Activated T-cell treated with anti-CD3 and anti-CD28 coated beads for 24 hours (primary cell): ENCODE data around the gene BUD31.

ENCODE experiments used
- DNase-seq: peaks from one replicate; pipeline ENCODE4 v3.0.0-alpha.2; 2020; ENCODE audit warnings: low read depth

The BUD31 gene

DNA sequence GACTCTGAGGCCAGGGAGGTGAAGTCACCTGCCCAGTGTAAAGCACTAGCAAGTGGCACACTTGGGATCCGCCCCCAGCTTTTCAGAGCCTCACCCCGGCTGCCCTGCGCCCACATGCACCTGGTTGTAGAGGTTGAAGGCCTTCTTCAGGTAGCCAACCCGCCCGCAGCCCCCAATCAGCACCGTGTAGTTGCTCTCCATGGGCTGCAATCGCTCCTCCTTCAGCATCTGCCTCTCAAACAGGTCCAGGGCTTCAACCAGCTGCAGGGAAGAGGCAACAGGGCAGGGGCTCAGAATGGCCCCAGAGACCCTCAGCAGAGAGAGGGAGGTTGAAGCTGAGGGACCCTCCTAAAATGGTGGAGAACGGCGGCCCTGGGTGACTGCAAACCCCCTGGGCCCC, 24.4 kb downstream of the BUD31 start:
- no peak for DNase-seq

DNA sequence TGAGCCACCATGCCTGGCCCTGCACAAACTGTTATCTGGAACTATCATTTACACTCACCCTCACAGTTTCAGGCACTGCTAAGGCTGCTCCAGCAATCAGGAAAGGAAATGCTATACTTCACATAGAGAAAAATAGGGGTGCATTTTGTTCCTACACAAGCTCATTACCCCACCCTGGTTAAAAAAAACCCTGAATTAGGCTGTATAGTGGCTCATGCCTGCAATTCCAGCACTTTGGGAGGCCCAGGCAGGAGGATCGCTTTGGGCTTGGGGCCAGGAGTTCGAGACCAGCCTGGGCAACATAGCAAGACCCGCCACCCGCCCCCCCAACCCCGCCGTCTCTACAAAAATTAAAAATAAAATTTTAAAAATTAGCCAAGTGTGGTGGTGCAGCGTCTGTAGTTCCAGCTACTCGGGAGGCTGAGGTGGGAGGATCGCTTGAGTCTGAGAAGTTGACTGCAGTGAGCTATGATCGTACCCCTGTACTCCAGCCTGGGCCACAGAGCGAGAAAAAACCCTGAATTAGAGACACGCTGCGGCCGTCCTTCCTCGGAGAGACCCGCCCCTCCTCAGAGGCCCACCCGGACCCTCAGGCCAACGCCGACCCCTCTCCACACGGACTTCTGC, 29.3 kb downstream of the BUD31 start:
- no peak for DNase-seq

DNA sequence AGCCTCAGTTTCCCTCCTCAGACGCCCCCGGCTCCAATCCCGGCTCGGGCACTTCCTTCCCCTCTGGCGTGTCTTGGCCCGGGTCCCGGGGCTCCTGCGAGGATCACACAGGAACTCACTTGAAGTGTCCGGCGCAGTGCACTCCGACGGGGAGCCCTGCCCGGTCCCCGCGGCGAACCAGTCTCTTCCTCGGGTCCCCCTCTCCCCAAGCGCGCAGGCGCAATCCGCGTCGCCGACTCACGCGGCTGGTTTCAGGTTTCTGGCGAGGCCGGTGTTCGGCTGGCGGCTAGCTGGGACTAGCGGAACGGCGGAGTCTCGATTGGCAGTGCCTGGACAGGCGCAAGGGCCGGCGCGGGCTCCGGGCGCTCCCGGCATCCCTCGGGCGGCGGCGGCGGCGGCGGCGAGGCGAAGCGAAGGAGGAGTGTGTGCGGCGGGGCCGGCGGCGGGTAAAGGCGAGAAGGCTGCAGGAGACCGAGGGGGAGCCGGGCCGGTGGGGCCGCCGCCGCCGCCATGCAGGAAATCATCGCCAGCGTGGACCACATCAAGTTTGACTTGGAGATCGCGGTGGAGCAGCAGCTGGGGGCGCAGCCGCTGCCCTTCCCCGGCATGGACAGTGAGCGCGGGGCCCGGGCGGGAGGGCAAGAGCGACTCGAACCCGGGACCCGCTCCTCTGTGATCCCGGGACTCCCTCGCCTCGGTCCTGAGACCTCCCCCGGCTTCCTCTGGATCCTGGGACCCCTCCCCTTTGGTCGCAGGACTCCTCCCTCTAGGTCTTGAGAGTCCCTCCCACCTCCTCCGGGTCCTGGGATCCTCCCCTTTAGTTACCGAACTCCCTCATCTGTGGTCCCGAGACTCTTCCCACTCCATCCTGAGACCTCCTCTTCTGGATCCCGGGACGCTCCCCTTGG, 30.1 kb downstream of the BUD31 start, which contains the start of the genes CPSF4 and PTCD1:
CPSF4 (plus strand) TSS at position 371 of the 908 bp plus-strand sequence; CDS start at position 511, 140 bp downstream.
PTCD1 (minus strand) TSS at position 226 of the 908 bp plus-strand sequence. CDS start 3,556 bp downstream, outside the sequence.
- DNase-seq, result peak; percentile 91

DNA sequence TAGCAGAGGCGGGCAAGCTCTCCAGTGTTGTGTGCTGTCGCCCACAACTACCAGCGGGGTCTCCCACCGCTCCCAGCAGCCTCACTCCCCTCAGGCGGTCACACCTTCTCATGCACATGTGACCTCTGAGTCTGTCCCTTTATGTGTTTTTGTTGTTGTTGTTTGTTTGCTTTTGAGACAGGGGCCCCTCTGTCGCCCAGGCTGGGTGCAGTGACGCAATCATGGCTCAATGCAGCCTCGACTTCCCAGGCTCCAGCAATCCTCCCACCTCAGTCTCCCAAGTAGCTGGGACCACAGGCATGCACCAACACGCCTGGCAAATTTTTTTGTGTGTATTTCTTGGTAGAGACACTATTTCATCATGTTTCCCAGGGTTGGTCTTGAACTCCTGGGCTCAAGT, 31.4 kb downstream of the BUD31 start:
- no peak for DNase-seq

DNA sequence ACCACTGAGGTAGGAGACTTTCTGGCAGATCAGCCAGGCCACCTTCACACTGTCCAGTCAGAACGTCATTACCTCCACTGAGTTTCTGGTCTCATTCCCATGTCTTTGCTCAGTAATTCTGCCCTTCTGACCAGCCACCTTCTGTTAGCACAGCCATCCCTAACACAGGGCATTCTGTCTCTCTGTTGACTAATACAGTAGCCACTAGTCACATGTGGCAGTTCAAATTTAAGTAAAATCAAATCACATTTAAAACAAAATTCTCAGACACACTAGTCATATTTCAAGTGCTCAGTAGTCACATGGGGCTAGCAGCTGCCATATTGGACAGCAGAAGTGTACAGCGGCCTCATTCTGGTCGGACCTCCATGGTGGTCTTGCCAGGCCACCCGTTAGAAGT, 37.3 kb downstream of the BUD31 start:
- DNase-seq, result no peak

DNA sequence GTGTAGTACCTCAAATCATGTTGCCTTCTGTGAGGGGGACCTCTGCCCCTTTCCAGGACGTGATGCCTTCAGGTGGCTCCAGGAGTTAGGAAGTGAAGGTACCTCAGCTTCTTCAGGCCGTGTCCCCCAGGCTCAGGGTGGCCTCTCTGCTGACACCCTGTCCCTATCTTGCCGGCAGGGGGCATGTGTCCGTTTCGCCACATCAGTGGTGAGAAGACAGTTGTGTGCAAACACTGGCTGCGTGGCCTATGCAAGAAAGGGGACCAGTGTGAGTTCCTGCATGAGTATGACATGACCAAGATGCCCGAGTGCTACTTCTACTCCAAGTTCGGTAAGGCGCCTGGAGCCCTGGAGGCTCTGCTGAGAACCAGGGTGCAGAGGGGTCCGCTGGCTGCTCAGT, 39.2 kb downstream of the BUD31 start:
- DNase-seq, result no peak

DNA sequence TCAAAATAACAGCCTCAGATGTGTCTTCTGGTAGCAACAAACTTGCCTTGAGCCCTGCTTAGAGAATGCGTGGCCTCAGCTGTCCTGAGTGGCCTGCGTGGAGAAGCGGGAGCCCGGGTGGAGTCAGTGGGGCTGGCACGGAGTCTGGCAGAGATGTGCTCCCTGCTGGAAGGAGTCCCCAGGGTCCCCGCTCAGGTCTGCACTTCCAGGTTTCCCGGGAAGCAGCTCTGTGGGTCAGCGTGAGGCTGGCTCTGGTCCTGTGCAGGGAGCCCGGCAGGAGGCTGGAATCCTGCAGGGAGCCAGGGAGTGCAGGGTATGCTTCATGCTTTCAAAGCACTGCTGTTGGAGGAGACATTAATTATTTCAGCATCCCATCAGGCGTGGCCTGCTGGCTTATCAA, 40.1 kb downstream of the BUD31 start:
- DNase-seq, result no peak

DNA sequence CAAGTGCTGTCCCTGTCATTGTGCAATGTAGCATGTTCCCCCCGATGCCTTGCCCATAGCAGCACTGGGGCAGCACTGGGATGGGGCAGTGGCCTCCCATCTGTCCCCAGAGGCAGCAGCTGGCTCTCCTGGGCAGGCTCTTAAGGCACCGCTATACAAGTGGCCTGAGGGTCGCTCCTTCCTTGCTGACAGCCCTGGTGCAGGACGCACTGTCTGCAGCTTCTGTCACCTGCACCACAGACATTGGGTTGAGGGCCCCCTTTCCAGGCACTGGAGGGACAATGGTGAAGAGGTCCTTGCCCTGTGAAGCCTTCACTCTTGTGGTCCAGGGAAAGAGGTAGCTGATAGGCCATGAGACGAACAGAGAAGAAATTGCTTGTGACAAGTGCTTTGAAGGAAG, 40.6 kb downstream of the BUD31 start:
- no peak for DNase-seq

DNA sequence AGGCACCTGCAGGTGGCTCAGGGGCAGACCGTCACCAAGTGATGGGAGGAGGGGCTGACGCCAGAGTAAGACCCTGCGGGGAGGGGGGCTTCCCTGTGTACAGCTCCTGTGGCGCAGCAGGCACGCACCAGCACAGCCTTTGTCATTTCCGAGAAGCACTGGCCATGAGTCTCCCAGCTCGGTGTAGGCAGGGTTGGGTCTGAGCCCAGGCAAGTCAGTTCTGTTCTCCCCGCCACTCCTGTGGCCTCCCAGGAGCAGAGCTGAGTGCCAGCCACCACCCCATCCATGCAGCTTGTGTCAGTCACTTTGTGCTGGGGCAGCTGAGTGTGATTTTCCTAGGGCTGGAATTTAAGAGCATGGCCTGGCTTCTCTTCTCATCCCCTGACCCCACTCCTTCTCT, 43.2 kb downstream of the BUD31 start:
- no peak for DNase-seq

DNA sequence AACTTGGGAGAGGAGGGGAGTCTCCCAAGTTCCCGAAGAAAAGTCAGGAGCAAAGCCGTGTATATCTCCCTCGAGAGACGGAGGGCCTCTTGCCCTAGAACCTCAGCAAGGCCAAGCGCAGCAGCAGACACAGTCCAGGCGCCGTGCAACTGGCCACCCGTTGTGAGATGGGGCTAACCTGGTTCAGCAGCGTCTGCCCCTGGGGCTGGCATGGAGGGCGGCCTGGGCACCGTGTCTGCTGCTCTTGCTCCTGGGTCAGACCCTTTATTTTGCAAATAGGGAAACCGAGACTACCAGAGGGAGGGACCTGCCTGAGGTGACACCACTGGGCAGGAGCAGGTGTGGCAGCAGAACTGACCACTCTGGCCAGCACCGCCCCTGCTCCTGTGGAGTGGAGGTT, 43.8 kb downstream of the BUD31 start:
- DNase-seq, result no peak

DNA sequence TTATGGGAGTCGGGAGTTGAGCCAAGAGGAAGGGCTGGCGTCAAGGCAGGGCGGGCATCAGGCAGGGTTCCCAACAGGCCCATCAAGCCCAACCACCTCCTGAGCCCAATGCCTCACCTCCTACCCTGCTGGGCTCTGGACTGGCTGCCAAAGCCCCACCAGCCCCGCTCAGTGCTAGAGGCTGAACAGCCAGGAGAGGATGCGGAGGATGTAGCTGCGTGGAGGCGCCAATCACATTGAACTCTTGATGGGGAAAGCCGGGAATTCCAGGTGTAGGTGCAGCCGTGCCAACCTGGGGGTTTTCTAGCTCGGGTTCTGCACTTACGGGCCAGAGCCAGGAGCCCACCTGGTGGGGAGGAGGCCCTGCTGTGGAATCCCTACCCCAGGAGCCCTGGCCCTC, 44.3 kb downstream of the BUD31 start:
- DNase-seq, result no peak

DNA sequence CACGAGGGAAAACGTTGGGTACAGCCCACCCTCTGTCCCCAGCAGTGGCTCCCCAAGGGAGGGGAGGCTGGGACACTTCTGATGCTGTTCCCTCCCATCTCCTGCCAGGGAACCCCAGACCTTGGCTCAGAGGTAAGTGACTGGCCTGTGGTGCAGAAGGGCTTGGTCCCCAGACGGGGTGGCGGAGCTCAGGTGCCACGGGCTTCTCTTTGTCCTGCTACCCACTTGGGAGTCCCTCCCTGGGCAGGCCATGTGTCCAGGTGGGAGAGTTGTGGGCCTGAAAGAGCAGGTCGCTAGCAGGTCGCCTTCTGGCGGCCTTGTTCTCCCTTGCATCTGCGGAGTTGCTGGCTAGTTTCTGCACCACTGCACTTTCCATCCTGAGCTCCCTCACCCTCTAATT, 47.1 kb downstream of the BUD31 start:
- no peak for DNase-seq

DNA sequence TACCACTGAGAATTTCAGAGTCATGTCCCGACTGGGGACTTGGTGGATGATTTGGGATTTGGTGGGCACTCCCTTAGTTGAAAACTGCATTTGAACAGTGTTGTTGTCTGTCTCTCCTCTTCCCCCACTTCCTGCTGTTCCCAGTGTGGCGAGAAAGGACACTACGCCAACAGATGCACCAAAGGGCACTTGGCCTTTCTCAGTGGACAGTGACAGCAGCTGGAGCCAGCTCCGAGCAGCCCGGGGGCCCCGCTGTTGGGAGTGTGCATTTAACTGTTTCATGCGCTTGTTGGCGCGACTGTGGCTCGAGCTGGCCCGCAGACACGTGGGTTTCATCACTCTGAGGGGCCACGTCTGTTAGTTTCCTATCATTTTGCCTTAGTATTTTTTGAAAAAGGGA, 47.5 kb downstream of the BUD31 start:
- no peak for DNase-seq

DNA sequence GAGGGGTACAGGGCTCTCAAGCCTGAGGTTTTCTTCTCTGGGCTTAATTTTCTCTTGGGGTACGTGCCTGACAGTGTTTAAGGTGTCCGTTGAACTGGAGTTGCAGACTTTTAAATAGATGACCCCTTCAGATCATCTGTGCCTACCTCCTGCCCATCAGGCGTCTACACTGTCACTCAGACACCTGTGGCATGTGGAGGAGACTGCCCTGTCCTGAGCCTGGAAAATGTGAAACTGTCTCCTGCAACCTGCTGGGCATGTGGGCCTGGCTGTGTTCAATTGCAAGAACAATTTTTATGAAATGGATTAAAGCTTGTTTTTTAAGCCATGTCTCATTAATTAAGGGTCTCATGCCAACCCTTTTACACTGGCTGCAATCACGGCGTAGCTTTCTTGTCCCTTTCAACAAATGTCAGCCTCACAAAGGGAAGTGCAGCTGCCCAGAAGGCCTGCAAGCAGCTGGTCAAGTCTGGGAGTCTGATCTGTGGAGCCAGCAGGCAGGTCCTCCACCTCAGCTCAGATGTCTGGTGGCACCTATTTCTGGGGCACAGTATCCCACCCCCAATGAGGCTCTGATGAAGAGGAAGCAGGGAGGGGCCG, 48.4 kb downstream of the BUD31 start:
- DNase-seq, result no peak

DNA sequence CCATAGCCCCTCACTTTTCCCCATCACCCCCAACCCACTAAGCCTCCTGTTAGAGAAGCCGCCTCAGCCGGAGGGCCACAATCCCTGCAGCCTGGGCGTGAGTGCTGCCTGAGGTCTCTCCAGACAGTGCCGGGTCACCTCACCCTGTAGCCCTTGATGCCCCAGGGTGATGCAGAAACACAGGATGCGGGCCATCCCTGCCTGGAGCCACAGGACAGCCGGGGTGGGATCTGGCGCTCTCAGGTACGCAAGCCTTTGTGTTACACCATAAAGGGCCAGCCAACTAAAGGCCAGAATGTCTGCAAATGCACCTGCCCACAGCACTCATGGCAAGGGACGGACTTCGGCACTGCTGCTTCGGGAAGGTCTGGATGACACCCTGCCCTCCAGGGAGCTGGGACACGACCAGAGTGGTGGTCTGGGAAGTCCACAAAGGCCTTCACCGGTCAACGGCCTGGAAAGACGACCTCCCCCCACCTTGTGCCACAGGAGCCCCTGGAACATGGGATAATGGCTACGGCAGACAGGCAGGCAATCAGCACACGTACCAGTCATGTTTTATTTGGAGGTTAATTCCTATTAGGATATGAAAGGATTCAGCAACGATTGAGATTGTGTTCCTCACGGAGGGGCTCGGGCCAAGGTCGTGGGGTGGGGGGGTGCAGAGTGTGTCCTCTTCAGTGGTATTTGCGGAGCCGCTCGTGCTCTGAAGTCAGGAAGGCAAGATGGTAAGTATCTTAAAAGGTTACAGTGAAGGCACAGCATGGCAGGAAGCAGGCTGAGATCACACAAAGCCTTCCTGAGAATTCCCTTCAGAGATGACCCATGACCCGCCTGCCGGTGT, 49.1 kb downstream of the BUD31 start:
- DNase-seq, result no peak

DNA sequence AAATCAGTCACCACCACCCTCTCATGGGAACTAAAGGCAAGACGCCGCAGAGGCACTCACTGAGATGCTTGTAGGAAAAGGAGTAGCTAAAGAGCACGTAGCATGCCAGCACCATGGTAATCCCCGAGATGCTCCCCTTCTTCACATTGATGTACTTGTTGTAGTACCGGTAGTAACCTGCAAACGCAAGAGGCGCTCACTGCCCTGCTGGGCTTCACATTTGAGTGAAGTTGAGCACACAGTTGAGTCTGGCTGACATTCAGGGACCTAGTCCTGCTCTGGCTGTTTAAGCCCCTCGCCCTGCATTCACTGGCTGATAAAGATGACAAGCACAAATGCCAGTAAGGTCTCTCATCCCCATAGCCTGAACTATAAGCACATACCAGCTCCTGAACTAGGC, 50.3 kb downstream of the BUD31 start:
- DNase-seq, result no peak

DNA sequence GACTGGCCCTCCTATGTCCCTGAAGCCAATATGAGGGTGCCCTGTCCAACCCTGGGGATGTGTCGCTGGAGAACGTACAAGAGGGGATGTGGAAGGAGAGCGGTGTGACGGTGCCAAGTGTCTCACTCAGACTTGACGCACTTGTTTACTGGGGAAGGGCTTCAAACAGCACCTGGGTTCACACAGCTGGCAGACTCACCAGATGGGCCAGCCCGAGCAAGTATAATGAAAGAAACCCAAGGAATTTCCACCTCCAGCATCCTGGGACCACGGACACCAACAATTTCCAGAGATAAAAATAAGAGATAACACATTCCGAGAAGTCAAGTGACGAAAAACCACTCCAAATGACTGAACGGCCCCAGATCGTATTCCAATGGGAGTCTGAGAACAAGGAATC, 51.9 kb downstream of the BUD31 start:
- no peak for DNase-seq

DNA sequence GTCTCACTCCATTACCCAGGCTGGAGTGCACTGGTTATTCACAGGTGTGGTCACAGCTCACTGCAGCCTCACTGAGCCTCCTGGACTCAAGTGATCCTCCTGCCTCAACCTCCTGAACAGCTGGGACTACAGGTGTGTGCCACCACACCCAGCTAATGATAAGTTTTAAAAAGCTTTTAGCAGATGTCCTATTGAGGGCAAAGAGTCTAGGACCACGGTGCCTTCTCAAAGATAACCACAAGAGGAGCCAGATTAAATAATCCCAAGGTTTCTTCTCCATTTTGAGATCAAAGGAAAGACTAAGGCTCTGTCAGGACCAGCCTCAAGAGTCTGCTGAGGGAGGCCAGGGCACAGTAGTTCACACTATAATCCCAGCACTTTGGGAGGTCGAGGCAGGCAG, 52.5 kb downstream of the BUD31 start:
- no peak for DNase-seq

DNA sequence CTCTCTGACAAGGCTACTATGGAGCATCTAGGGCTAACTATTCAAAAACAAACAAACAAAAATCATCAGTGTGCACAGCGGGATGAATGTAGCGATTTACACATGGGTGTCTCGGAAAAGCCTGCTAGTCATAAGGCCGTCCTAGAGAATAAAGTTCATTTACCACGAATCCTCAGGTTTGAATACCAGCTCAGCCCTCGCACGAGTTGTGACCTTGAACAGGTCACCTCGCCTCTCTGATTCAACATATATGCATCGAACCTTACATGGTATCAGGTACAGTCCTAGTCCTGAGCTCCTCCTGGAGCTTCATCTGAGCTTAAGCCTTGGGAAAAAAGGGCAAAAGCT, 56.6 kb downstream of the BUD31 start:
- DNase-seq, result no peak

DNA sequence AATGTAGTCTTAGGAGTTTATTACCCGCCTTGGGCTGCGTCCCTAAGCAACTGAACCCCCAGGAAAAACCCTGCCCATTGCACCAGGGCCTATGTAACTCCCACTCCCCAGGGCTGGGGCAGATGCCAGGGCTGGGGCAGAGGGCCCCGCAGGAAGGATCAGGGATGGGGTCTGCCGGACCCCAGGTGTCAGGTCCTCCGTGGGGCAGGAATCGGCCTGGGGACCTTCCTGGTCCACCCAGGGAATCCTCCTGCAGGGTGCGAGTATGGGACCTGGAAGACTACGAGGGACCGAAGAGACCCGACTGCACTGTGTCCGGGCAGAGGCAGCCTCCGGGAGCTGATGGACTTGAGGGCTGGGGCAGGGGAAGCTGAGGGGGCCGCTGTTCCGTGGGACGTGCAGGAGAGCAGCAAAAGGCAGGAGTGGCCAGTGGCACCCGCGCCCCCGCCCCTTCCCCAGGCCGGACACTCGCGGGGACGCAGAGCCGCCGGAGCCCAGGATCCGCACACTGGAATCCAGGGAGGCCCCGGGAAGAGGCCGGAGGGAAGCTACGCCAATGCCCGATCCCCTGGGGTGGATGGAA, 59.7 kb downstream of the BUD31 start:
- DNase-seq, result no peak
